Left lung (tissue), 10 donors: Measurements from ENCODE around the gene PPP1R14B. TPM values are rescaled to one million over a fixed set of nuclear protein-coding genes. Genes with fewer than 3 reads are reported as not detected.

Source experiments
- ATAC-seq: fragments of 200-7000 bp; cut with Tn5 transposase; one replicate; pipeline ENCODE4 v1.9.1; 2020; ENCODE audit warnings: moderate library complexity
- DNase-seq, 4 donors: peaks; one replicate each; pipeline ENCODE4 v3.0.0-alpha.2; 2013 to 2020
- H3K27ac ChIP-seq, 2 donors: fragments of 200-600 bp; sonication (generic) in 1 of 2; one replicate each; pipeline versions ENCODE4 v1.5.0 to v1.8.0; 2020 to 2021
- H3K27me3 ChIP-seq, 2 donors: fragments of 200-600 bp; sonication (generic) in 1 of 2; one replicate each; pipeline versions ENCODE4 v1.5.0 to v1.8.0; 2020 to 2021
- H3K36me3 ChIP-seq, 2 donors: fragments of 200-600 bp; sonication (generic) in 1 of 2; one replicate each; pipeline versions ENCODE4 v1.5.0 to v1.8.0; 2020 to 2021
- H3K4me1 ChIP-seq, 2 donors: fragments of 200-600 bp; one replicate each; pipeline ENCODE4 v1.8.0; 2021
- H3K4me3 ChIP-seq, 2 donors: fragments of 200-600 bp; sonication (generic) in 1 of 2; one replicate each; pipeline versions ENCODE4 v1.5.0 to v1.8.0; 2020 to 2021; ENCODE audit warnings: mild to moderate bottlenecking in 1 of 2
- H3K9me3 ChIP-seq, 2 donors: fragments of 200-600 bp; sonication (generic) in 1 of 2; one replicate each; pipeline versions ENCODE4 v1.5.0 to v1.8.0; 2020 to 2021
- intact Hi-C, 2 donors: fragments of 100-400 bp; cut with DNase I; formaldehyde crosslinking; loops; one replicate each; pipeline versions ENCODE4 v1.11.2 to v1.14.2; 2022
- polyA plus RNA-seq, 6 donors: library from polyadenylated mRNA; unstranded; fragments of 120-200 nt; gene quantifications; one replicate each; pipeline ENCODE4 v1.2.1, GENCODE V29; 2013; ENCODE audit not compliant: insufficient read length in 6 of 6
- total RNA-seq, 2 donors: library from RNA; stranded (reverse); fragmentation: NEBNext Ultra II Directional; extraction: Animal tissue kit (Norgen Biotek cat#: 25700); gene quantifications; one replicate each; pipeline ENCODE4 v1.2.1, GENCODE V29; 2021
- TF ChIP-seq, protein P1 (sequence below), 2 donors: fragments of 200-600 bp; sonication (generic) in 1 of 2; IDR thresholded peaks; one replicate each; pipeline versions ENCODE4 v1.5.0 to v1.8.0; 2021; ENCODE audit warnings: antibody characterized with exemption in 2 of 2
- donor health status: DM: no; HTN: yes; CAD: no.
- donor health status: DM: no; HTN: no; CAD: no.

Gene PPP1R14B
- total and polyA plus RNA-seq, 8 donors, result 56.7 to 200 (median 83.4) TPM

DNA sequence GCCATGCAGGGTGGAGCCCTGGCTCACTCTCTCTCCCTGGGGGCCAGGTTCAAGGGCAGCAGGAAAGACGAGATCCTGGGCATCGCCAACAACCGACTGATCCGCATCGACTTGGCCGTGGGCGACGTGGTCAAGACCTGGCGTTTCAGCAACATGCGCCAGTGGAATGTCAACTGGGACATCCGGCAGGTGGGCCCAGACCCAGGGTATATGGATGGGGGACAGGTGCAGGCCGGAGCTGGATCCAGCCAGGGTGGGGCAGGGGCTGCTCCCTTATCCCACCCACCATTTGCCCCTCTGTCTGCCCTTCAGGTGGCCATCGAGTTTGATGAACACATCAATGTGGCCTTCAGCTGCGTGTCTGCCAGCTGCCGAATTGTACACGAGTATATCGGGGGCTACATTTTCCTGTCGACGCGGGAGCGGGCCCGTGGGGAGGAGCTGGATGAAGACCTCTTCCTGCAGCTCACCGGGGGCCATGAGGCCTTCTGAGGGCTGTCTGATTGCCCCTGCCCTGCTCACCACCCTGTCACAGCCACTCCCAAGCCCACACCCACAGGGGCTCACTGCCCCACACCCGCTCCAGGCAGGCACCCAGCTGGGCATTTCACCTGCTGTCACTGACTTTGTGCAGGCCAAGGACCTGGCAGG is 23.6 kb downstream of the PPP1R14B start:
- Histone ChIP-seq H3K9me3 (no peaks in the 10 kb centered on the region), H3K4me3 (no peak overlapping the region), H3K4me1 (peaks cover 23 to 31% of the 10 kb centered on the region in 2 donors), H3K27ac (no peak overlapping the region), H3K27me3 (no peaks in the 10 kb centered on the region), H3K36me3 (peaks cover 0 to 65% of the 10 kb centered on the region in 2 donors)
- intact Hi-C loops, result no loop called here
- DNase-seq (no peak), ATAC-seq (no peak)
- TF ChIP-seq, protein P1, sequence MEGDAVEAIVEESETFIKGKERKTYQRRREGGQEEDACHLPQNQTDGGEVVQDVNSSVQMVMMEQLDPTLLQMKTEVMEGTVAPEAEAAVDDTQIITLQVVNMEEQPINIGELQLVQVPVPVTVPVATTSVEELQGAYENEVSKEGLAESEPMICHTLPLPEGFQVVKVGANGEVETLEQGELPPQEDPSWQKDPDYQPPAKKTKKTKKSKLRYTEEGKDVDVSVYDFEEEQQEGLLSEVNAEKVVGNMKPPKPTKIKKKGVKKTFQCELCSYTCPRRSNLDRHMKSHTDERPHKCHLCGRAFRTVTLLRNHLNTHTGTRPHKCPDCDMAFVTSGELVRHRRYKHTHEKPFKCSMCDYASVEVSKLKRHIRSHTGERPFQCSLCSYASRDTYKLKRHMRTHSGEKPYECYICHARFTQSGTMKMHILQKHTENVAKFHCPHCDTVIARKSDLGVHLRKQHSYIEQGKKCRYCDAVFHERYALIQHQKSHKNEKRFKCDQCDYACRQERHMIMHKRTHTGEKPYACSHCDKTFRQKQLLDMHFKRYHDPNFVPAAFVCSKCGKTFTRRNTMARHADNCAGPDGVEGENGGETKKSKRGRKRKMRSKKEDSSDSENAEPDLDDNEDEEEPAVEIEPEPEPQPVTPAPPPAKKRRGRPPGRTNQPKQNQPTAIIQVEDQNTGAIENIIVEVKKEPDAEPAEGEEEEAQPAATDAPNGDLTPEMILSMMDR (IDR thresholded peaks at IDR 0.05), result no peak

DNA sequence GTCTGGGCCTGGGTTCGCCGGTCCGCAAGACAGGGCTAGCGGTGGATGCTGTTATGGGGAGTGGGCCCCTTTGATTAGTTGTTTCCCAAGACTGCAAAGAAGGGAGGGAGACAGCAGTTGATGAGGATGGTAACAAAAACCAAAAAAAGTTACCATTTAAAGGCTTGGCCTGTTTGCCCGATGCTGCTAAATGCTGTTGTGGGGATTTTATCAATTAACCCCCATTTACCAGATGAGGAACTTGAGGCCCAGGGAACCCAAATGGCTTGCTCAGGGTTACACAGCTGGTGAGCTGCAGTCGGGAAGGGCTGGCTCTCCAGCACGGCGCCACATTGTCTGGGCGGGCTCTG is 24.1 kb downstream of the PPP1R14B start:
- ATAC-seq (no peak), DNase-seq (no peak)
- Histone ChIP-seq H3K27ac (no peak overlapping the region), H3K4me3 (no peak overlapping the region), H3K9me3 (no peaks in the 10 kb centered on the region), H3K36me3 (peaks cover 0 to 70% of the 10 kb centered on the region in 2 donors), H3K4me1 (peaks cover 19 to 26% of the 10 kb centered on the region in 2 donors), H3K27me3 (no peaks in the 10 kb centered on the region)
- TF ChIP-seq, protein P1 (IDR thresholded peaks at IDR 0.05), result no peak
- intact Hi-C loops, result no loop called here

GRCh38 chr11:64220798-64221197 is 25.9 kb downstream of the PPP1R14B start:
- Histone ChIP-seq H3K4me1 (peaks cover 9 to 13% of the 10 kb centered on the region in 2 donors), H3K27ac (no peak overlapping the region), H3K9me3 (no peaks in the 10 kb centered on the region), H3K27me3 (no peaks in the 10 kb centered on the region), H3K4me3 (no peak overlapping the region), H3K36me3 (peaks cover 0 to 87% of the 10 kb centered on the region in 2 donors)
- ATAC-seq (no peak), DNase-seq (no peak)
- TF ChIP-seq, protein P1 (IDR thresholded peaks at IDR 0.05), result no peak
- intact Hi-C loops, result no loop called here

- no peak for DNase-seq
- Histone ChIP-seq H3K4me1 (peaks cover 4 to 9% of the 10 kb centered on the region in 2 donors), H3K27me3 (no peaks in the 10 kb centered on the region), H3K36me3 (peaks cover 0 to 92% of the 10 kb centered on the region in 2 donors), H3K4me3 (no peak overlapping the region), H3K9me3 (no peaks in the 10 kb centered on the region), H3K27ac (no peak overlapping the region)
- TF ChIP-seq, protein P1 (IDR thresholded peaks at IDR 0.05), result no peak
- ATAC-seq, result no peak
- intact Hi-C loops, result no loop called here
Measured at GRCh38 chr11:64220271-64220670, 26.5 kb downstream of the PPP1R14B start.

GRCh38 chr11:64219755-64220154 is 27.0 kb downstream of the PPP1R14B start:
- TF ChIP-seq, protein P1 (IDR thresholded peaks at IDR 0.05), result no peak
- H3K9me3 ChIP-seq, result no peaks in the 10 kb centered on the region
- DNase-seq (no peak), ATAC-seq (no peak)
- intact Hi-C loops, result no loop called here
- H3K27me3 ChIP-seq, result no peaks in the 10 kb centered on the region
- no peak overlapping the region for H3K4me3 ChIP-seq
- H3K4me1 ChIP-seq, result peaks cover 0 to 4% of the 10 kb centered on the region in 2 donors
- peaks cover 0 to 97% of the 10 kb centered on the region in 2 donors for H3K36me3 ChIP-seq
- no peak overlapping the region for H3K27ac ChIP-seq
